ENCODE measurements around the gene SELENON.

Gene SELENON

DNA sequence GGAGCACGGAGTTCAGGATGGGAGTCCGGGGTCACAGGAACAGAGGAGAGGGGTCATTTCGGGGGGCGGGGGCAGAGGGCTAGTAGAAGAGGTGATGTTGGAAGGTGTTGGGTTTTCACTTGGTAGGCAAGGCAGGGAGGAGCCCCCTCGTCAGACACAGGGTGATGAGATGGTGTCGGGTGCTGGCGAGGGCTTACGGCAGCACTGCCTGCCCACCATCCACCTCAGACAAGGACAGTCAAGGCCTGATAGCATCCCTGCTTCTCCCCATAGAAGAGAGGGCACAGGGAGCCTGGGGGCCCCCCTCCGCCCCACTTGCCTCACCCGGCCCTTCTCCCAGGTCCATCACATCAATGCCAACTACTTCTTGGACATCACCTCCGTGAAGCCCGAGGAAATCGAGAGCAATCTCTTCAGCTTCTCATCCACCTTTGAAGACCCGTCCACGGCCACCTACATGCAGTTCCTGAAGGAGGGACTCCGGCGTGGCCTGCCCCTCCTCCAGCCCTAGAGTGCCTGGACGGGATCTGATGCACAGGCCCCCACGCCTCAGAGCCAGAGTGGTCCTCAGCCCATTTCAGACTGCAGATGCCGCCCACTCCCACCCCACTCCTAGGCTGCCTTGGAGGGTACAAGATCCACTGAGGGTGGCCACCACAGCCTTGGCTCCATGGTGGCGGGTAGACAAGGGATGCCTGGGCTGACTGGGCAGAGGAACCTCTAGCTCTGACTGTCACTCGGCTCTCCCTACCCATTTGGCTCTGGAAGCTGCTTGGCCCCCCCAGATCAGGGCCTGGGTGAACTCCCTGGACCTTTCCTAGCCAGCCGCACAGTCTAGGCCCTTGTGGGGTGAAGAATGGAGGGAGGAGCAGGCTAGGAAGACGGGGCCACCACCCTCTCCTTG is 15.5 kb downstream of the SELENON start (continued):
- TF ChIP-seq, protein P1, sequence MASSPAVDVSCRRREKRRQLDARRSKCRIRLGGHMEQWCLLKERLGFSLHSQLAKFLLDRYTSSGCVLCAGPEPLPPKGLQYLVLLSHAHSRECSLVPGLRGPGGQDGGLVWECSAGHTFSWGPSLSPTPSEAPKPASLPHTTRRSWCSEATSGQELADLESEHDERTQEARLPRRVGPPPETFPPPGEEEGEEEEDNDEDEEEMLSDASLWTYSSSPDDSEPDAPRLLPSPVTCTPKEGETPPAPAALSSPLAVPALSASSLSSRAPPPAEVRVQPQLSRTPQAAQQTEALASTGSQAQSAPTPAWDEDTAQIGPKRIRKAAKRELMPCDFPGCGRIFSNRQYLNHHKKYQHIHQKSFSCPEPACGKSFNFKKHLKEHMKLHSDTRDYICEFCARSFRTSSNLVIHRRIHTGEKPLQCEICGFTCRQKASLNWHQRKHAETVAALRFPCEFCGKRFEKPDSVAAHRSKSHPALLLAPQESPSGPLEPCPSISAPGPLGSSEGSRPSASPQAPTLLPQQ (tag by site-specific recombination; IDR thresholded peaks at IDR 0.05) = no peak
- TF ChIP-seq ZFHX2 (tag by site-specific recombination; conservative IDR thresholded peaks at IDR 0.05) (no peak), ZNF555 (tag by site-specific recombination; conservative IDR thresholded peaks at IDR 0.05) (no peak), ELK4 (IDR thresholded peaks at IDR 0.05; ENCODE audit: borderline replicate concordance, low read depth, low read length) (no peak), ZSCAN16 (tag by site-specific recombination; IDR thresholded peaks at IDR 0.05) (no peak), ZNF426 (tag by site-specific recombination; IDR thresholded peaks at IDR 0.05) (no peak), ZNF394 (tag by site-specific recombination; IDR thresholded peaks at IDR 0.05; ENCODE audit: borderline replicate concordance) (no peak), ZNF18 (tag by site-specific recombination; IDR thresholded peaks at IDR 0.05) (no peak)
- TF ChIP-seq, protein P2, sequence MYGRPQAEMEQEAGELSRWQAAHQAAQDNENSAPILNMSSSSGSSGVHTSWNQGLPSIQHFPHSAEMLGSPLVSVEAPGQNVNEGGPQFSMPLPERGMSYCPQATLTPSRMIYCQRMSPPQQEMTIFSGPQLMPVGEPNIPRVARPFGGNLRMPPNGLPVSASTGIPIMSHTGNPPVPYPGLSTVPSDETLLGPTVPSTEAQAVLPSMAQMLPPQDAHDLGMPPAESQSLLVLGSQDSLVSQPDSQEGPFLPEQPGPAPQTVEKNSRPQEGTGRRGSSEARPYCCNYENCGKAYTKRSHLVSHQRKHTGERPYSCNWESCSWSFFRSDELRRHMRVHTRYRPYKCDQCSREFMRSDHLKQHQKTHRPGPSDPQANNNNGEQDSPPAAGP (tag by site-specific recombination; IDR thresholded peaks at IDR 0.05) = no peak

GRCh38 chr1:25816112-25816718 is 16.2 kb downstream of the SELENON start:
- CTCF ChIA-PET = no interaction called here
- H3K4me3 ChIP-seq (ENCODE audit: low read depth, low read length) = no peak overlapping the region
- peaks cover 7 to 55% of the 10 kb centered on the region in 2 experiments; a peak in 2 of 3 replicates for H3K36me3 ChIP-seq (ENCODE audit: control insufficient read depth in 2 of 2, insufficient read depth in 1 of 2, low read length in 2 of 2)
- H3K4me1 ChIP-seq (ENCODE audit: control insufficient read depth, insufficient read depth, low read length) = peaks cover 6% of the 10 kb centered on the region; the same call in 1 of the 2 replicates
- no peaks in the 10 kb centered on the region for H3K9me3 ChIP-seq (ENCODE audit: control insufficient read depth, insufficient read depth, low read depth, low read length)
- H3K27ac ChIP-seq (ENCODE audit: extremely low read depth, low read depth, low read length) = no peak overlapping the region
- POLR2A ChIA-PET = no interaction called here
- TF ChIP-seq ZNF518A (tag by site-specific recombination; conservative IDR thresholded peaks at IDR 0.05; ENCODE audit: low read depth) (no peak), ZIC2 (tag by site-specific recombination; IDR thresholded peaks at IDR 0.05) (no peak), ZBTB48 (tag by site-specific recombination; IDR thresholded peaks at IDR 0.05) (no peak), GFI1B (tag by site-specific recombination; IDR thresholded peaks at IDR 0.05) (no peak), ZNF624 (tag by site-specific recombination; IDR thresholded peaks at IDR 0.05) (no peak), CTCF (tag by site-specific recombination; IDR thresholded peaks at IDR 0.05) (no peak), ZNF404 (tag by site-specific recombination; IDR thresholded peaks at IDR 0.05) (no peak), ZNF433 (tag by site-specific recombination; IDR thresholded peaks at IDR 0.05; ENCODE audit: low read depth) (no peak), ZNF747 (tag by site-specific recombination; IDR thresholded peaks at IDR 0.05) (no peak), ZNF239 (tag by site-specific recombination; IDR thresholded peaks at IDR 0.05) (no peak), GLIS1 (tag by site-specific recombination; IDR thresholded peaks at IDR 0.05) (no peak)
- TF ChIP-seq, protein P3, sequence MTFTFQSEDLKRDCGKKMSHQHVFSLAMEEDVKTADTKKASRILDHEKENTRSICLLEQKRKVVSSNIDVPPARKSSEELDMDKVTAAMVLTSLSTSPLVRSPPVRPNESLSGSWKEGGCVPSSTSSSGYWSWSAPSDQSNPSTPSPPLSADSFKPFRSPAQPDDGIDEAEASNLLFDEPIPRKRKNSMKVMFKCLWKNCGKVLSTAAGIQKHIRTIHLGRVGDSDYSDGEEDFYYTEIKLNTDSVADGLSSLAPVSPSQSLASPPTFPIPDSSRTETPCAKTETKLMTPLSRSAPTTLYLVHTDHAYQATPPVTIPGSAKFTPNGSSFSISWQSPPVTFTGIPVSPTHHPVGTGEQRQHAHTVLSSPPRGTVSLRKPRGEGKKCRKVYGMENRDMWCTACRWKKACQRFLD (tag by site-specific recombination; IDR thresholded peaks at IDR 0.05) = no peak

All from HEK293 (cell line).